Mesenchymal stem cell (in vitro differentiated cells and primary cell): ENCODE data around the gene DNPEP.
A peak's percentile ranks its signal among the peaks of the same experiment; 100 is the strongest.

Experiments used
- DNase-seq: peaks from one replicate; pipeline ENCODE4 v3.0.0-alpha.2; 2013
- H2AFZ ChIP-seq: one replicate; pipeline ENCODE4 v1.6.1; 2013; ENCODE audit warnings: low read depth, mild to moderate bottlenecking, control low read depth, inconsistent platforms, low read length, moderate library complexity
- H2AK5ac ChIP-seq: 2 replicates; pipeline ENCODE4 v1.6.1; 2013; ENCODE audit warnings: low read length, moderate library complexity, mild to moderate bottlenecking, inconsistent platforms; ENCODE audit not compliant: severe bottlenecking
- H2BK120ac ChIP-seq: one replicate; pipeline ENCODE4 v1.6.1; 2013; ENCODE audit warnings: low read depth, mild to moderate bottlenecking, inconsistent platforms, low read length, moderate library complexity
- H2BK12ac ChIP-seq, 2 experiments: one replicate each; pipeline ENCODE4 v1.6.1; 2013; ENCODE audit warnings: inconsistent platforms in 2 of 2, low read length in 2 of 2, mild to moderate bottlenecking in 2 of 2, moderate library complexity in 2 of 2, control low read depth in 1 of 2
- H2BK15ac ChIP-seq: one replicate; pipeline ENCODE4 v1.6.1; 2013; ENCODE audit warnings: mild to moderate bottlenecking, low read depth, inconsistent platforms; ENCODE audit not compliant: poor library complexity, severe bottlenecking
- H2BK5ac ChIP-seq: 2 replicates; pipeline ENCODE4 v1.6.1; 2013; ENCODE audit warnings: low read depth, mild to moderate bottlenecking, low read length, control low read depth, inconsistent platforms; ENCODE audit not compliant: poor library complexity, severe bottlenecking
- H3K14ac ChIP-seq, 2 experiments: one replicate each; pipeline ENCODE4 v1.6.1; 2013; ENCODE audit warnings: inconsistent platforms in 2 of 2, low read length in 2 of 2, control low read depth in 1 of 2, mild to moderate bottlenecking in 1 of 2, moderate library complexity in 1 of 2
- H3K18ac ChIP-seq, 2 experiments: one replicate each; pipeline ENCODE4 v1.6.1; 2013; ENCODE audit warnings: inconsistent platforms in 2 of 2, low read length in 2 of 2, control low read depth in 1 of 2, low read depth in 1 of 2, mild to moderate bottlenecking in 1 of 2
- H3K23ac ChIP-seq, 2 experiments: one replicate each; pipeline ENCODE4 v1.6.1; 2013; ENCODE audit warnings: inconsistent platforms in 2 of 2, low read length in 2 of 2, mild to moderate bottlenecking in 2 of 2, moderate library complexity in 2 of 2, control low read depth in 1 of 2
- H3K27ac ChIP-seq: 2 replicates; pipeline ENCODE4 v1.5.1; 2013; ENCODE audit warnings: mild to moderate bottlenecking, moderate library complexity, low read length, control low read depth, inconsistent platforms; ENCODE audit not compliant: poor library complexity, severe bottlenecking
- H3K27me3 ChIP-seq, 2 experiments: 2 replicates each; pipeline versions ENCODE4 v1.6.1 to v1.7.0; 2013; ENCODE audit warnings: low read length in 2 of 2, mild to moderate bottlenecking in 2 of 2, moderate library complexity in 2 of 2, control low read depth in 1 of 2, inconsistent platforms in 1 of 2; ENCODE audit not compliant: control insufficient read depth in 1 of 2, insufficient read depth in 1 of 2
- H3K36me3 ChIP-seq, 2 experiments: 2 replicates each; pipeline versions ENCODE4 v1.6.1 to v1.7.0; 2013; ENCODE audit warnings: low read length in 2 of 2, control low read depth in 1 of 2, inconsistent platforms in 1 of 2, low read depth in 1 of 2, mild to moderate bottlenecking in 1 of 2; ENCODE audit not compliant: insufficient read depth in 2 of 2, control insufficient read depth in 1 of 2
- H3K4ac ChIP-seq, 2 experiments: one replicate each; pipeline ENCODE4 v1.6.1; 2013; ENCODE audit warnings: inconsistent platforms in 2 of 2, low read length in 2 of 2, mild to moderate bottlenecking in 2 of 2, moderate library complexity in 2 of 2, control low read depth in 1 of 2, low read depth in 1 of 2
- H3K4me1 ChIP-seq: 2 replicates; pipeline ENCODE4 v1.6.1; 2013; ENCODE audit warnings: low read depth, low read length, control low read depth; ENCODE audit not compliant: control insufficient read depth, insufficient read depth
- H3K4me2 ChIP-seq: 2 replicates; pipeline ENCODE4 v1.6.1; 2013; ENCODE audit warnings: low read length, mild to moderate bottlenecking, inconsistent platforms; ENCODE audit not compliant: poor library complexity, severe bottlenecking
- H3K4me3 ChIP-seq, 2 experiments: 2 replicates each; pipeline versions ENCODE4 v1.5.1 to v1.7.0; 2013; ENCODE audit warnings: low read length in 2 of 2, mild to moderate bottlenecking in 2 of 2, control low read depth in 1 of 2, low read depth in 1 of 2; ENCODE audit not compliant: insufficient read depth in 1 of 2
- H3K79me1 ChIP-seq: replicated peaks from 2 replicates; pipeline ENCODE4 v1.6.1; 2013; ENCODE audit warnings: mild to moderate bottlenecking, control low read depth, low read length, inconsistent platforms; ENCODE audit not compliant: poor library complexity, severe bottlenecking
- H3K9ac ChIP-seq: 2 replicates; pipeline ENCODE4 v1.7.0; 2013; ENCODE audit warnings: mild to moderate bottlenecking, low read length, moderate library complexity
- H3K9me3 ChIP-seq: 2 replicates; pipeline ENCODE4 v1.7.0; 2013; ENCODE audit warnings: mild to moderate bottlenecking, low read length; ENCODE audit not compliant: control insufficient read depth
- H4K8ac ChIP-seq: one replicate; pipeline ENCODE4 v1.6.1; 2013; ENCODE audit warnings: inconsistent platforms, mild to moderate bottlenecking, low read length, moderate library complexity
- H4K91ac ChIP-seq: one replicate; pipeline ENCODE4 v1.6.1; 2013; ENCODE audit warnings: mild to moderate bottlenecking, low read length, inconsistent platforms
- WGBS: methylation state at CpG from one replicate; pipeline ENCODE4 v1.1.7; 2013; ENCODE audit warnings: mixed read lengths; 5-methylcytosine and 5-hydroxymethylcytosine counted together

DNPEP gene

GRCh38 chr2:219418155-219419011 is 30.7 kb upstream of the DNPEP start, which contains the start of gene DES:
DES (plus strand) TSS chr2:219418377; CDS start chr2:219418463, 86 bp downstream.
- Histone ChIP-seq H2AK5ac (peak within 1 kb of the TSS; percentile 47), H3K36me3 (no peaks in the 10 kb centered on the region), H2AFZ (peak within 1 kb of the TSS; percentile 44), H3K27ac (no peak within 1 kb of the TSS), H3K18ac (peak within 1 kb of the TSS in 1 of 2 experiments; percentile 84), H3K4me3 (peak within 1 kb of the TSS; percentile 29 to 35), H2BK5ac (no peak within 1 kb of the TSS), H3K9me3 (peaks cover 4% of the 10 kb centered on the region), H3K23ac (peak within 1 kb of the TSS in 1 of 2 experiments; percentile 46), H4K91ac (no peak within 1 kb of the TSS), H2BK12ac (peak within 1 kb of the TSS in 1 of 2 experiments; percentile 49), H4K8ac (peak within 1 kb of the TSS; percentile 65), H3K4ac (no peak within 1 kb of the TSS), H3K9ac (no peak within 1 kb of the TSS), H3K79me1 (no peaks in the 10 kb centered on the region), H3K4me1 (peaks cover 21% of the 10 kb centered on the region), H3K4me2 (peak within 1 kb of the TSS; percentile 54), H2BK15ac (peak within 1 kb of the TSS; percentile 63), H2BK120ac (peak within 1 kb of the TSS; percentile 9), H3K14ac (peak within 1 kb of the TSS in 1 of 2 experiments; percentile 76), H3K27me3 (peaks cover 9 to 10% of the 10 kb centered on the region in 2 experiments)
- no peak for DNase-seq
- 27% methylated on average over 87 of the region's 98 CpGs for WGBS

DNA sequence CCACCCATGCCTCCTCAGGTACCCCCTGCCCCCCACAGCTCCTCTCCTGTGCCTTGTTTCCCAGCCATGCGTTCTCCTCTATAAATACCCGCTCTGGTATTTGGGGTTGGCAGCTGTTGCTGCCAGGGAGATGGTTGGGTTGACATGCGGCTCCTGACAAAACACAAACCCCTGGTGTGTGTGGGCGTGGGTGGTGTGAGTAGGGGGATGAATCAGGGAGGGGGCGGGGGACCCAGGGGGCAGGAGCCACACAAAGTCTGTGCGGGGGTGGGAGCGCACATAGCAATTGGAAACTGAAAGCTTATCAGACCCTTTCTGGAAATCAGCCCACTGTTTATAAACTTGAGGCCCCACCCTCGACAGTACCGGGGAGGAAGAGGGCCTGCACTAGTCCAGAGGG is 29.7 kb upstream of the DNPEP start:
- H2BK5ac ChIP-seq = no peak overlapping the region
- no peak overlapping the region for H3K4me3 ChIP-seq
- no peaks in the 10 kb centered on the region for H3K79me1 ChIP-seq
- H4K91ac ChIP-seq = no peak overlapping the region
- no peak overlapping the region for H3K18ac ChIP-seq
- H3K27me3 ChIP-seq = peaks cover 9 to 10% of the 10 kb centered on the region in 2 experiments
- H2AK5ac ChIP-seq = no peak overlapping the region
- H3K23ac ChIP-seq = no peak overlapping the region
- H2BK15ac ChIP-seq = no peak overlapping the region
- H2BK120ac ChIP-seq = no peak overlapping the region
- peaks cover 21% of the 10 kb centered on the region for H3K4me1 ChIP-seq
- WGBS = 90% methylated on average over 9 of the region's 9 CpGs
- no peak overlapping the region for H3K4me2 ChIP-seq
- H3K27ac ChIP-seq = no peak overlapping the region
- no peak overlapping the region for H3K4ac ChIP-seq
- peaks cover 12% of the 10 kb centered on the region for H3K9me3 ChIP-seq
- peak overlapping the region in 1 of 2 experiments; percentile 53 for H3K14ac ChIP-seq
- no peak overlapping the region for H2BK12ac ChIP-seq
- H4K8ac ChIP-seq = no peak overlapping the region
- no peak overlapping the region for H3K9ac ChIP-seq
- no peak for DNase-seq
- H3K36me3 ChIP-seq = no peaks in the 10 kb centered on the region
- no peak overlapping the region for H2AFZ ChIP-seq

GRCh38 chr2:219416938-219417337 is 29.2 kb upstream of the DNPEP start:
- no peak overlapping the region for H3K4me2 ChIP-seq
- no peak overlapping the region for H2AFZ ChIP-seq
- H3K9ac ChIP-seq = no peak overlapping the region
- no peak overlapping the region for H3K14ac ChIP-seq
- H2BK5ac ChIP-seq = no peak overlapping the region
- H3K79me1 ChIP-seq = no peaks in the 10 kb centered on the region
- no peak overlapping the region for H2BK15ac ChIP-seq
- H2BK120ac ChIP-seq = no peak overlapping the region
- H4K8ac ChIP-seq = no peak overlapping the region
- no peak overlapping the region for H2BK12ac ChIP-seq
- H3K4me1 ChIP-seq = peaks cover 21% of the 10 kb centered on the region
- H3K27ac ChIP-seq = no peak overlapping the region
- no peak for DNase-seq
- H3K9me3 ChIP-seq = peaks cover 13% of the 10 kb centered on the region
- H3K18ac ChIP-seq = no peak overlapping the region
- H4K91ac ChIP-seq = no peak overlapping the region
- peaks cover 9 to 10% of the 10 kb centered on the region in 2 experiments for H3K27me3 ChIP-seq
- no peak overlapping the region for H2AK5ac ChIP-seq
- H3K23ac ChIP-seq = no peak overlapping the region
- WGBS = 92% methylated on average over 4 of the region's 4 CpGs
- H3K36me3 ChIP-seq = no peaks in the 10 kb centered on the region
- no peak overlapping the region for H3K4me3 ChIP-seq
- H3K4ac ChIP-seq = no peak overlapping the region

DNA sequence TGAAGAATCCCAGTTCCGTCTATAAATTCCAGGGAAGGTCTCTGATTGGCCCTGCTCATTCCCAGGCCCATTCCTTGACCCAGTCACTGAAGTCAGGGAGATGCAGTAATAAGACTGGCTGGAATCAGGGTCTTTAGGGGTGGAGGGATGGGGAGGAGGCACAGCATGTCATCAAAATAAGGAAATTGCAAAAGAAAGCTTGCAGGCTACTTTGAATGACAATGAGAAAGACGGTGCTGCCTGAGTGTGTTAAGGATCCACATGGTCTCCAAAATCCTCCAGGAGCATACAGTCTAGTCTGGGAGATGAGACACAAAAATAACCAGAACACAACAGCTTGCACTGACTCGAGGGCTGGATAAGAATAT is 28.5 kb upstream of the DNPEP start:
- Histone ChIP-seq H2AFZ (no peak overlapping the region), H3K4me2 (no peak overlapping the region), H3K23ac (no peak overlapping the region), H2BK120ac (no peak overlapping the region), H3K36me3 (no peaks in the 10 kb centered on the region), H4K8ac (no peak overlapping the region), H3K27ac (no peak overlapping the region), H3K4me3 (no peak overlapping the region), H3K9me3 (peaks cover 18% of the 10 kb centered on the region), H4K91ac (no peak overlapping the region), H2BK15ac (no peak overlapping the region), H3K14ac (no peak overlapping the region), H2BK5ac (no peak overlapping the region), H3K4me1 (peaks cover 21% of the 10 kb centered on the region), H3K79me1 (no peaks in the 10 kb centered on the region), H2AK5ac (no peak overlapping the region), H3K9ac (no peak overlapping the region), H3K4ac (no peak overlapping the region), H3K27me3 (peaks cover 9 to 10% of the 10 kb centered on the region in 2 experiments), H2BK12ac (no peak overlapping the region), H3K18ac (no peak overlapping the region)
- no peak for DNase-seq
- WGBS = 68% methylated on average over 2 of the region's 3 CpGs
